A673 (cell line): Measurements from ENCODE around the gene LIPK.

Experiments used
- CTCF ChIP-seq: fragments of 300-800, 200-600 bp; sonication (generic); conservative IDR thresholded peaks from 2 replicates; pipeline ENCODE4 v1.5.1; 2017; ENCODE audit warnings: low read depth, mild to moderate bottlenecking, antibody characterized with exemption, low read length, moderate library complexity, mixed read lengths
- EZH2 ChIP-seq: fragments of 200-600 bp; sonication (generic); IDR thresholded peaks from 2 replicates; pipeline ENCODE4 v1.6.1; 2017; ENCODE audit warnings: borderline replicate concordance, low read depth, mild to moderate bottlenecking, mixed read lengths, antibody characterized with exemption, low read length; ENCODE audit not compliant: poor library complexity, severe bottlenecking

- TF ChIP-seq CTCF (no peak), EZH2 (no peak)
Observed at GRCh38 chr10:88792661-88793060, 86.6 kb downstream of the LIPK start.
